ENCODE measurements around the gene GLI1. TPM values are rescaled to one million over a fixed set of nuclear protein-coding genes. Genes with fewer than 3 reads are reported as not detected.

Gene GLI1
- total and polyA plus RNA-seq, 2 of the 13 experiments (the other 11 are each of a cell fraction or from before 2014, with no cell fraction given) = 0.09 to 0.20 TPM

GRCh38 chr12:57462251-57462911 is 2.8 kb downstream of the GLI1 start (continued):
- peak; percentile 69 for TF ChIP-seq HMGXB3 (CRISPR knock-in tag; IDR thresholded peaks at IDR 0.05; ENCODE audit: borderline replicate concordance)
- TF ChIP-seq FOXO1 (CRISPR knock-in tag; IDR thresholded peaks at IDR 0.05) = peak; percentile 45; the same call in 1 of the 2 replicates
- no peak for TF ChIP-seq CC2D1A (CRISPR knock-in tag; IDR thresholded peaks at IDR 0.05)
- peak; percentile 6; the same call in 1 of the 2 replicates for TF ChIP-seq SP5 (CRISPR knock-in tag; IDR thresholded peaks at IDR 0.05; ENCODE audit: borderline replicate concordance, low read depth)
- TF ChIP-seq HMGXB4 (CRISPR knock-in tag; IDR thresholded peaks at IDR 0.05; ENCODE audit: borderline replicate concordance in 1 of 2, low read depth in 1 of 2) = peak; percentile 78 to 84
- TF ChIP-seq ZNF777 (CRISPR knock-in tag; IDR thresholded peaks at IDR 0.05) = 0 out of 2 replicates have a peak, but pooled peaks have one; percentile 28
- TF ChIP-seq MTF2 (CRISPR knock-in tag; IDR thresholded peaks at IDR 0.05; ENCODE audit: borderline replicate concordance) = peak; percentile 74; the same call in 1 of the 2 replicates
- TF ChIP-seq LCORL (IDR thresholded peaks at IDR 0.05) = no peak
- TF ChIP-seq LCORL (CRISPR knock-in tag; IDR thresholded peaks at IDR 0.05) = peak; percentile 45; the same call in 1 of the 2 replicates
- TF ChIP-seq ZNF496 (CRISPR knock-in tag; IDR thresholded peaks at IDR 0.05; ENCODE audit: insufficient replicate concordance) = no peak
- TF ChIP-seq TFAP4 (IDR thresholded peaks at IDR 0.05; ENCODE audit: borderline replicate concordance, low read depth) = peak; percentile 63; the same call in 1 of the 2 replicates
- TF ChIP-seq ZNF670 (CRISPR knock-in tag; IDR thresholded peaks at IDR 0.05; ENCODE audit: borderline replicate concordance) = 0 out of 2 replicates have a peak, but pooled peaks have one; percentile 19
- 0 out of 2 replicates have a peak, but pooled peaks have one; percentile 30 for TF ChIP-seq ZNF414 (CRISPR knock-in tag; IDR thresholded peaks at IDR 0.05)
- TF ChIP-seq CBFB (CRISPR knock-in tag; IDR thresholded peaks at IDR 0.05) = 0 out of 2 replicates have a peak, but pooled peaks have one; percentile 15
- peak; percentile 49 for TF ChIP-seq HNRNPK (IDR thresholded peaks at IDR 0.05; ENCODE audit: low read depth, low read length, poor library complexity, severe bottlenecking)
- no peak for TF ChIP-seq NFYB (CRISPR knock-in tag; IDR thresholded peaks at IDR 0.05)
- no peak for TF ChIP-seq ZFP37 (CRISPR knock-in tag; IDR thresholded peaks at IDR 0.05; ENCODE audit: borderline replicate concordance)
- TF ChIP-seq FOXA1 (IDR thresholded peaks at IDR 0.05) = no peak
- TF ChIP-seq FOXA1 (CRISPR knock-in tag; IDR thresholded peaks at IDR 0.05) = peak; percentile 73

Measured in HepG2 (cell line).